CD14-positive monocyte (primary cell): ENCODE data around the gene NEUROD2. TPM values are rescaled to one million over a fixed set of nuclear protein-coding genes. Genes with fewer than 3 reads are reported as not detected.

Experiments used
- DNase-seq, 3 donors: peaks; one replicate each; pipeline ENCODE4 v3.0.0-alpha.2; 2011 to 2022
- H2AFZ ChIP-seq: 2 replicates; pipeline ENCODE4 v1.6.0; 2012; ENCODE audit warnings: mild to moderate bottlenecking, low read depth, low read length, inconsistent platforms; ENCODE audit not compliant: insufficient read depth, poor library complexity, severe bottlenecking
- H3K27ac ChIP-seq, 2 donors: 1 replicate in 1 of 2; 2 replicates in 1 of 2; pipeline ENCODE4 v1.5.1; 2012 to 2013; ENCODE audit warnings: low read length in 2 of 2, control low read depth in 1 of 2, inconsistent platforms in 1 of 2, low read depth in 1 of 2, mild to moderate bottlenecking in 1 of 2
- H3K27me3 ChIP-seq, 2 donors: one replicate each; pipeline versions ENCODE4 v1.6.0 to v1.6.1; 2011 to 2013; ENCODE audit warnings: low read length in 2 of 2; ENCODE audit not compliant: control insufficient read depth in 2 of 2, insufficient read depth in 2 of 2
- H3K36me3 ChIP-seq, 2 donors: replicated peaks in 1 of 2; 1 replicate in 1 of 2; 2 replicates in 1 of 2; pipeline versions ENCODE4 v1.5.1 to v1.6.1; 2012 to 2013; ENCODE audit warnings: low read length in 2 of 2, control low read depth in 1 of 2, inconsistent platforms in 1 of 2, mild to moderate bottlenecking in 1 of 2; ENCODE audit not compliant: insufficient read depth in 2 of 2, control insufficient read depth in 1 of 2
- H3K4me1 ChIP-seq, 2 donors: 1 replicate in 1 of 2; 2 replicates in 1 of 2; pipeline versions ENCODE4 v1.5.1 to v1.6.1; 2012 to 2013; ENCODE audit warnings: low read length in 2 of 2, control low read depth in 1 of 2, inconsistent platforms in 1 of 2, mild to moderate bottlenecking in 1 of 2, moderate library complexity in 1 of 2; ENCODE audit not compliant: insufficient read depth in 2 of 2, control insufficient read depth in 1 of 2
- H3K4me2 ChIP-seq: replicated peaks from 2 replicates; pipeline ENCODE3; 2012; ENCODE audit warnings: low read length, moderate library complexity, mild to moderate bottlenecking; ENCODE audit not compliant: poor library complexity, severe bottlenecking; ENCODE audit errors: extremely low read depth
- H3K4me3 ChIP-seq, 3 experiments: fragments of 200-600 bp in 1 of 3; sonication (generic) in 1 of 3; replicated peaks in 1 of 3; 1 replicate in 2 of 3; 2 replicates in 1 of 3; pipeline ENCODE4 v1.5.1; 2011 to 2013; ENCODE audit warnings: low read length in 3 of 3, mild to moderate bottlenecking in 3 of 3, control low read depth in 2 of 3, low read depth in 2 of 3, inconsistent platforms in 1 of 3, moderate library complexity in 1 of 3
- H3K79me2 ChIP-seq: 2 replicates; pipeline ENCODE4 v1.6.0; 2012; ENCODE audit warnings: mild to moderate bottlenecking, control low read depth, inconsistent platforms, low read length, moderate library complexity; ENCODE audit not compliant: insufficient read depth
- H3K9ac ChIP-seq: 2 replicates; pipeline ENCODE4 v1.6.0; 2017; ENCODE audit warnings: low read length, mild to moderate bottlenecking; ENCODE audit not compliant: insufficient read depth, poor library complexity, severe bottlenecking
- H3K9me3 ChIP-seq, 2 donors: replicated peaks in 1 of 2; 1 replicate in 1 of 2; 2 replicates in 1 of 2; pipeline versions ENCODE4 v1.5.1 to v1.6.1; 2012 to 2013; ENCODE audit warnings: low read length in 2 of 2, control low read depth in 1 of 2; ENCODE audit not compliant: control insufficient read depth in 1 of 2, insufficient read depth in 1 of 2
- H4K20me1 ChIP-seq: 2 replicates; pipeline ENCODE4 v1.6.0; 2012; ENCODE audit warnings: mild to moderate bottlenecking, low read length, control low read depth, moderate library complexity; ENCODE audit not compliant: insufficient read depth
- H3K27ac Mint-ChIP-seq, 7 donors: one replicate each; pipeline ENCODE4 v1.8.0; 2020; ENCODE audit warnings: mild to moderate bottlenecking in 7 of 7, mixed read lengths in 7 of 7, moderate library complexity in 6 of 7, inconsistent platforms in 2 of 7
- H3K27me3 Mint-ChIP-seq, 3 donors: one replicate each; pipeline ENCODE4 v1.8.0; 2021 to 2022; ENCODE audit warnings: low read depth in 3 of 3, mild to moderate bottlenecking in 3 of 3, mixed read lengths in 3 of 3, moderate library complexity in 3 of 3, inconsistent platforms in 1 of 3
- H3K36me3 Mint-ChIP-seq, 2 donors: one replicate each; pipeline ENCODE4 v1.8.0; 2020; ENCODE audit warnings: mixed read lengths in 2 of 2, inconsistent platforms in 1 of 2, mild to moderate bottlenecking in 1 of 2
- H3K4me1 Mint-ChIP-seq: one replicate; pipeline ENCODE4 v1.8.0; 2020; ENCODE audit warnings: mild to moderate bottlenecking, mixed read lengths
- H3K4me3 Mint-ChIP-seq, 2 donors: one replicate each; pipeline ENCODE4 v1.8.0; 2020; ENCODE audit warnings: mild to moderate bottlenecking in 2 of 2, mixed read lengths in 2 of 2, moderate library complexity in 1 of 2
- H3K9me3 Mint-ChIP-seq, 7 donors: one replicate each; pipeline ENCODE4 v1.8.0; 2020 to 2022; ENCODE audit warnings: mixed read lengths in 7 of 7, mild to moderate bottlenecking in 6 of 7, moderate library complexity in 6 of 7, inconsistent platforms in 2 of 7
- WGBS: methylation state at CpG from one replicate; pipeline ENCODE4 v1.1.5; 2013; ENCODE audit warnings: missing lambda C conversion rate; ENCODE audit not compliant: insufficient coverage; 5-methylcytosine and 5-hydroxymethylcytosine counted together
- intact Hi-C, 2 donors: fragments of 100-400 bp; cut with micrococcal nuclease; formaldehyde crosslinking; loops; one replicate each; pipeline versions ENCODE4 v1.15.0 to v1.15.1; 2023
- polyA plus RNA-seq, 3 donors: library from polyadenylated mRNA; depleted of rRNA in 1 of 3; unstranded in 2 of 3; stranded (reverse) in 1 of 3; fragments of 300-500 nt in 2 of 3; fragments of >200 nt in 1 of 3; fragmentation: Illumina TruSeq in 2 of 3; gene quantifications; 1 replicate in 2 of 3; 2 replicates in 1 of 3; pipeline ENCODE4 v1.2.3, GENCODE V29; 2012 to 2021
- TF ChIP-seq, protein P1 (sequence below): fragments of 200-600 bp; IDR thresholded peaks from one replicate; pipeline ENCODE4 v1.8.0; 2022; ENCODE audit warnings: antibody characterized with exemption, mild to moderate bottlenecking

Gene NEUROD2
- polyA plus RNA-seq, 3 donors: not detected

DNA sequence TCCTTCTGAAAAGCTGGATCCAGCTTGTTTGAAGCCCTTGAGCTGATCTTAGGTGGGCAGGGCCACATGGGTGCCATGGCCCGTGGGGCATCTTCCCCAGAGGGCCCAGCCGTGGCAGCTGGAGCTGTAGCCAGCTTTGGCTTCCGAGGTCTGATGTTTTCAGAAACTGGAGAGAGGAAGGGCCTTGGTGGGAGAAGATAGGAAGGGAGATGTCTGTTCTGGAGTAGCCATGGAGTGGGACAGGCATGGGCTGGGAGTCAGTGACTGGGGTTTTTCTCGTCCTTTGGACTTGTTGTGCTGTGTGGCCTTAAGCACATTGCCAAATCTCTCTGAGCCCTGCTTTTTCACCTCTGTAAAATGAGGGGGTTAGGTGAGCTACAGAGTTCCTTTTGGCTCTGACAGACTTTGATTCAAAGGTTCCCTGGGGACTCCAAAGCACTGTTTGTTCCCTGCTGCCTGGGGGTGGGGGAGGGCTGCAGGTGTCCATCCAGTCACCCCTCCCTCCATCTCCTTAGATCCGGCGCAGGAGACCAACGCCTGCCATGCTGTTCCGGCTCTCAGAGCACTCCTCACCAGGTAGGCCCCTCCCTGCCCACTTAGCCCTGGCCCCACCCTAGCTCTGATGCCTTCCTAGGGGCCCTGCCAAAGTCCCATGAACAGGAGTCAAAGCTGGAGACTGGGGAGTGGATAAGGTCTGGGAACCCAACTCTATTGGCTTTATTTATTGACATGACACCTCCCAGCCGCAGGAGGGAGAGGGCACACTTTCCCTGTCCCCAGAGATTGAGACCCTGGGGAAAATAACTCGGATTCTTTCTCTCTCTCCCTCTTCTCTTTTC is 21.2 kb upstream of the NEUROD2 start:
- DNase-seq: no peak
- H3K27ac Mint-ChIP-seq: peak overlapping the region in 2 of 7 donors; percentile 1 to 75
- peaks cover 26% of the 10 kb centered on the region for H3K4me1 Mint-ChIP-seq
- peaks cover 0 to 11% (median 2%) of the 10 kb centered on the region in 7 donors for H3K9me3 Mint-ChIP-seq
- no peaks in the 10 kb centered on the region for H3K36me3 Mint-ChIP-seq
- Histone ChIP-seq H3K9me3 (no peaks in the 10 kb centered on the region), H4K20me1 (no peaks in the 10 kb centered on the region), H3K27me3 (peaks cover 16 to 47% of the 10 kb centered on the region in 2 donors), H2AFZ (no peak overlapping the region), H3K4me1 (peaks cover 14 to 24% of the 10 kb centered on the region in 2 donors), H3K9ac (no peak overlapping the region), H3K4me2 (no peak overlapping the region), H3K4me3 (no peak overlapping the region), H3K36me3 (no peaks in the 10 kb centered on the region), H3K79me2 (no peaks in the 10 kb centered on the region), H3K27ac (no peak overlapping the region)
- H3K4me3 Mint-ChIP-seq: no peak overlapping the region
- TF ChIP-seq, protein P1, sequence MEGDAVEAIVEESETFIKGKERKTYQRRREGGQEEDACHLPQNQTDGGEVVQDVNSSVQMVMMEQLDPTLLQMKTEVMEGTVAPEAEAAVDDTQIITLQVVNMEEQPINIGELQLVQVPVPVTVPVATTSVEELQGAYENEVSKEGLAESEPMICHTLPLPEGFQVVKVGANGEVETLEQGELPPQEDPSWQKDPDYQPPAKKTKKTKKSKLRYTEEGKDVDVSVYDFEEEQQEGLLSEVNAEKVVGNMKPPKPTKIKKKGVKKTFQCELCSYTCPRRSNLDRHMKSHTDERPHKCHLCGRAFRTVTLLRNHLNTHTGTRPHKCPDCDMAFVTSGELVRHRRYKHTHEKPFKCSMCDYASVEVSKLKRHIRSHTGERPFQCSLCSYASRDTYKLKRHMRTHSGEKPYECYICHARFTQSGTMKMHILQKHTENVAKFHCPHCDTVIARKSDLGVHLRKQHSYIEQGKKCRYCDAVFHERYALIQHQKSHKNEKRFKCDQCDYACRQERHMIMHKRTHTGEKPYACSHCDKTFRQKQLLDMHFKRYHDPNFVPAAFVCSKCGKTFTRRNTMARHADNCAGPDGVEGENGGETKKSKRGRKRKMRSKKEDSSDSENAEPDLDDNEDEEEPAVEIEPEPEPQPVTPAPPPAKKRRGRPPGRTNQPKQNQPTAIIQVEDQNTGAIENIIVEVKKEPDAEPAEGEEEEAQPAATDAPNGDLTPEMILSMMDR: no peak
- peaks cover 50 to 62% (median 50%) of the 10 kb centered on the region in 3 donors for H3K27me3 Mint-ChIP-seq
- 86% methylated on average over 8 of the region's 10 CpGs for WGBS
- intact Hi-C loops: no loop called here

DNA sequence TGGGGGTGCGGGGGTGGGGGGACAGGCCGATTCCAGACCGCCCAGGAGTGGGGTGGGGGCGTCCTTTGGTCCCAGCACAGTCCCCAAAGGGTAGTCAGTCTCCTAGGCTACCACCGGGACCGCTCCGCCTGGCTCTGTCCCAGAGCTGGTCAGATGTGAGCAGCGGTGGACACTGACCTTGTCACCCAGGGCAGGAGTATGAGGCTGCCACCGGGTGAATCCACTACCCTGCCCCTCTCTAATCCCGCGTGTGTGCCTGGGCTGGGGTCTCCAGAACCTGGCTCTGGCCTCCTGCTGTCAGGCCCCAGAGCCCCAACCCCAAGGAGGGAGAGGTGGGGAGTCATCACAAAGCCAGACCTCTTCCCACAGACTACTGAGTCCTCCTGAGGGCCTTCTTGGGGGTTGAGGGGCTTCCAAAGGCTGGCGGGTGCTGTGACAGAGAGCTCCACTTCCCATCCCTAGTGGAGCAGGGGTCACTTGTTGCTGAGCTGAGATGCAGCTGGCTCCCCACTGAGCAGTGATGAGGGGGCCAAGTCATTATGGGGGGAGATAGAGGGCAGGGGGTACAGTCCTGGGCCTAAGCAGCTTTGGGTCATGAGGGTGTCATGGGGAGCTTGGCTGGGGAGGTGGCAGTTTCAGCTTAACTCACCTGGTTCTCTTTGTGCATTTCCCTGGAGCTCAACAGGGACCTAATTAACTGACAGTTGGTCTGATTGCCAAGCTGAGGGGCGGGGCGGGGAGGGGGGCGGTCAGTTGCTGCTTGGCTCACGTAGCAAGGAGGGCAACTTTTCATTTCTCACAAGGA is 20.2 kb upstream of the NEUROD2 start:
- Histone ChIP-seq H3K36me3 (no peaks in the 10 kb centered on the region), H3K4me3 (no peak overlapping the region), H4K20me1 (no peaks in the 10 kb centered on the region), H3K9me3 (no peaks in the 10 kb centered on the region), H3K4me2 (no peak overlapping the region), H3K9ac (no peak overlapping the region), H3K4me1 (peaks cover 17 to 29% of the 10 kb centered on the region in 2 donors), H3K79me2 (no peaks in the 10 kb centered on the region), H2AFZ (no peak overlapping the region), H3K27ac (no peak overlapping the region), H3K27me3 (peaks cover 16 to 50% of the 10 kb centered on the region in 2 donors)
- Mint-ChIP-seq H3K4me3 (peak overlapping the region in 1 of 2 donors; percentile 71), H3K9me3 (peaks cover 0 to 11% (median 2%) of the 10 kb centered on the region in 7 donors), H3K27me3 (peaks cover 50 to 65% (median 50%) of the 10 kb centered on the region in 3 donors), H3K27ac (peak overlapping the region in 2 of 7 donors; percentile 25 to 70), H3K4me1 (peaks cover 31% of the 10 kb centered on the region), H3K36me3 (no peaks in the 10 kb centered on the region)
- intact Hi-C loops: no loop called here
- 90% methylated on average over 3 of the region's 16 CpGs for WGBS
- no peak for DNase-seq
- TF ChIP-seq, protein P1: no peak
